Osteoblast (primary cell): Measurements from ENCODE around the gene CRTC1. TPM values are rescaled to one million over a fixed set of nuclear protein-coding genes. Genes with fewer than 3 reads are reported as not detected.

Experiments
- DNase-seq: peaks from one replicate; pipeline ENCODE4 v3.0.0; 2011; ENCODE audit warnings: low spot score, mixed read lengths; ENCODE audit not compliant: insufficient read length; ENCODE audit errors: missing footprints
- H2AFZ ChIP-seq: 2 replicates; pipeline ENCODE4 v1.6.0; 2011; ENCODE audit warnings: mild to moderate bottlenecking, low read length
- H3K27ac ChIP-seq: 2 replicates; pipeline ENCODE4 v1.5.1; 2011; ENCODE audit warnings: mild to moderate bottlenecking, low read depth, low read length, moderate library complexity
- H3K27me3 ChIP-seq: 2 replicates; pipeline ENCODE4 v1.6.0; 2012; ENCODE audit warnings: mild to moderate bottlenecking, control low read depth, inconsistent platforms, low read length, moderate library complexity; ENCODE audit not compliant: insufficient read depth
- H3K36me3 ChIP-seq: 2 replicates; pipeline ENCODE4 v1.5.1; 2011; ENCODE audit warnings: mild to moderate bottlenecking, low read length, control low read depth, moderate library complexity; ENCODE audit not compliant: insufficient read depth
- H3K4me1 ChIP-seq: 2 replicates; pipeline ENCODE4 v1.5.1; 2011; ENCODE audit warnings: mild to moderate bottlenecking, low read length, control low read depth, moderate library complexity; ENCODE audit not compliant: insufficient read depth
- H3K4me2 ChIP-seq: 2 replicates; pipeline ENCODE4 v1.6.0; 2011; ENCODE audit warnings: mild to moderate bottlenecking, low read length; ENCODE audit not compliant: insufficient read depth
- H3K4me3 ChIP-seq: fragments of 200-600 bp; sonication (generic); 3 replicates; pipeline ENCODE4 v1.5.1; 2012; ENCODE audit warnings: mild to moderate bottlenecking, low read length, inconsistent platforms; ENCODE audit not compliant: insufficient read depth
- H3K79me2 ChIP-seq: 2 replicates; pipeline ENCODE4 v1.6.0; 2012; ENCODE audit warnings: mild to moderate bottlenecking, low read length, control low read depth, inconsistent platforms; ENCODE audit not compliant: insufficient read depth
- H3K9me3 ChIP-seq: 2 replicates; pipeline ENCODE4 v1.5.1; 2011; ENCODE audit warnings: low read depth, low read length, control low read depth
- H4K20me1 ChIP-seq: 2 replicates; pipeline ENCODE4 v1.6.0; 2012; ENCODE audit warnings: mild to moderate bottlenecking, low read length, control low read depth; ENCODE audit not compliant: insufficient read depth
- total RNA-seq: library from RNA; depleted of rRNA; stranded (reverse); fragments of >200 nt; gene quantifications from 2 replicates; pipeline ENCODE4 v1.2.3, GENCODE V29; 2012
- TF ChIP-seq, protein P1 (sequence below): IDR thresholded peaks from 2 replicates; pipeline ENCODE4 v1.5.1; 2011; ENCODE audit warnings: mild to moderate bottlenecking, low read depth, low read length, moderate library complexity; ENCODE audit errors: extremely low read depth

The CRTC1 gene
- total RNA-seq, 1 donor = 4.0 TPM

DNA sequence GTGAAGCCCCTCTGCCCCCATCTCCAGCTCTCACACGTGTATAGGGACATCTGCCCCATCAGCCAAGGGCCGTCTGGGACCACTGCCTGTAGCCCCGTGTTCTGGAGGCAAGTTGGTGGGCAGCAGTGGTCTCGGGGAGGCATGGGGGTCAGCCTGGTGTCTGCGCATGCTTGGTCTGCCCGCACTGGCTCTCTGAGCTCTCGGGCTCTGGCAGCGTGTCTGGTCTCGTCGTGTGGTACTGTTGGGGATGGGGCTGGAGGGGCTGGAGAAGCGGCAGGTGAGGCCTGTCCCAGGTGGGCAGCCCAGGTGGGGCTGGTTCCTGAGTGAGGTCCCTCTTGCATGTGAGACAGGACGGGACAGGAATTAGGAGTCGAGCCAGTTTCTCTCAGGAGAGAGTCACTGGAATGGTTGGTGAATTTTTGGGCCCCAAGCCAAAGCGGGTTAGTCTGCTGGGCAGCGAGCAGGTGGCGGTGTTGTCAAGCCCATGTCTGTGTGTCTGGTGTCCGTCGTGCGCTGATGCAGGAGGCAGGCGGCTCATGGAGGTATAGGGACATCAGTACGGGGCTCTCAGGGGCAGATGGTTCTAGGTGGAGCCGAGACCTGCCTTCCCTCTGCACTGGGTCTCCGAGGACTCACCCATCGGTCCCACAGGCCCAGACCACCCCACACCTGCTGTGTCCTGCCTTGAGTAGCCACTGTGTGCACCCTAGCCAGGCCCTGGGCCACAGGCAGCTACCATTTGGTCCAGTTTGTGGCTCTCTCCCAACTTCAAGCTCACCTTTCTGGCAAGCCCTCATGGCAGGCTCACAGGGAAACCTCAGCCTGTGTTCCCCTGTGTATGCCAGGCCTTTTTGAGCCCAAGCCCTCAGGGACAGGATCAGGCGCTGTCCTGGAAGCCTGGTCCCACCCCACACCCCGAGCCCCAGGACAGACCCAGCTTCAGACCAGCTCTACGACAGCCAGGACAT lies 89.4 kb downstream of the CRTC1 start:
- H3K4me3 ChIP-seq = no peak overlapping the region
- no peak overlapping the region for H3K27ac ChIP-seq
- peaks cover 14% of the 10 kb centered on the region for H3K4me1 ChIP-seq
- H3K9me3 ChIP-seq = no peaks in the 10 kb centered on the region
- H3K27me3 ChIP-seq = no peaks in the 10 kb centered on the region
- peak; percentile 77 for DNase-seq
- H4K20me1 ChIP-seq = peaks cover 8% of the 10 kb centered on the region
- H3K4me2 ChIP-seq = no peak overlapping the region
- no peak overlapping the region for H2AFZ ChIP-seq
- TF ChIP-seq, protein P1, sequence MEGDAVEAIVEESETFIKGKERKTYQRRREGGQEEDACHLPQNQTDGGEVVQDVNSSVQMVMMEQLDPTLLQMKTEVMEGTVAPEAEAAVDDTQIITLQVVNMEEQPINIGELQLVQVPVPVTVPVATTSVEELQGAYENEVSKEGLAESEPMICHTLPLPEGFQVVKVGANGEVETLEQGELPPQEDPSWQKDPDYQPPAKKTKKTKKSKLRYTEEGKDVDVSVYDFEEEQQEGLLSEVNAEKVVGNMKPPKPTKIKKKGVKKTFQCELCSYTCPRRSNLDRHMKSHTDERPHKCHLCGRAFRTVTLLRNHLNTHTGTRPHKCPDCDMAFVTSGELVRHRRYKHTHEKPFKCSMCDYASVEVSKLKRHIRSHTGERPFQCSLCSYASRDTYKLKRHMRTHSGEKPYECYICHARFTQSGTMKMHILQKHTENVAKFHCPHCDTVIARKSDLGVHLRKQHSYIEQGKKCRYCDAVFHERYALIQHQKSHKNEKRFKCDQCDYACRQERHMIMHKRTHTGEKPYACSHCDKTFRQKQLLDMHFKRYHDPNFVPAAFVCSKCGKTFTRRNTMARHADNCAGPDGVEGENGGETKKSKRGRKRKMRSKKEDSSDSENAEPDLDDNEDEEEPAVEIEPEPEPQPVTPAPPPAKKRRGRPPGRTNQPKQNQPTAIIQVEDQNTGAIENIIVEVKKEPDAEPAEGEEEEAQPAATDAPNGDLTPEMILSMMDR = no peak
- no peaks in the 10 kb centered on the region for H3K79me2 ChIP-seq
- H3K36me3 ChIP-seq = peaks cover 5% of the 10 kb centered on the region

GRCh38 chr19:18773682-18774081 lies 90.2 kb downstream of the CRTC1 start:
- Histone ChIP-seq H3K79me2 (no peaks in the 10 kb centered on the region), H3K9me3 (no peaks in the 10 kb centered on the region), H4K20me1 (peaks cover 8% of the 10 kb centered on the region), H3K4me1 (peaks cover 14% of the 10 kb centered on the region), H3K4me2 (no peak overlapping the region), H2AFZ (no peak overlapping the region), H3K4me3 (no peak overlapping the region), H3K27me3 (no peaks in the 10 kb centered on the region), H3K27ac (no peak overlapping the region), H3K36me3 (peaks cover 4% of the 10 kb centered on the region)
- peak; percentile 66 for DNase-seq
- TF ChIP-seq, protein P1 = no peak

- TF ChIP-seq, protein P1 = no peak
- Histone ChIP-seq H3K4me2 (no peak overlapping the region), H3K4me1 (peaks cover 14% of the 10 kb centered on the region), H3K36me3 (no peaks in the 10 kb centered on the region), H3K79me2 (no peaks in the 10 kb centered on the region), H3K4me3 (no peak overlapping the region), H3K27ac (no peak overlapping the region), H3K27me3 (no peaks in the 10 kb centered on the region), H2AFZ (no peak overlapping the region), H4K20me1 (peaks cover 8% of the 10 kb centered on the region), H3K9me3 (no peaks in the 10 kb centered on the region)
- DNase-seq = peak; percentile 66
Measured at GRCh38 chr19:18774107-18774506, 90.6 kb downstream of the CRTC1 start.

- Histone ChIP-seq H3K9me3 (no peaks in the 10 kb centered on the region), H3K79me2 (no peaks in the 10 kb centered on the region), H3K4me3 (no peak overlapping the region), H2AFZ (no peak overlapping the region), H3K36me3 (no peaks in the 10 kb centered on the region), H4K20me1 (peaks cover 8% of the 10 kb centered on the region), H3K27me3 (no peaks in the 10 kb centered on the region), H3K4me2 (no peak overlapping the region), H3K27ac (no peak overlapping the region), H3K4me1 (peaks cover 14% of the 10 kb centered on the region)
- peak; percentile 71 for DNase-seq
- TF ChIP-seq, protein P1 = no peak
Measured at GRCh38 chr19:18774782-18775444, 91.4 kb downstream of the CRTC1 start.
